Liver (tissue), 9 donors: ENCODE data around the gene PGLYRP2. TPM values are rescaled to one million over a fixed set of nuclear protein-coding genes. Genes with fewer than 3 reads are reported as not detected.

Experiments
- DNase-seq: peaks from one replicate; pipeline ENCODE4 v3.0.0-alpha.2; 2017; ENCODE audit warnings: low spot score
- H3K27ac ChIP-seq, 2 donors: one replicate each; pipeline ENCODE4 v1.7.0; 2013; ENCODE audit warnings: inconsistent platforms in 2 of 2, low read length in 2 of 2, control low read depth in 1 of 2, low read depth in 1 of 2, mild to moderate bottlenecking in 1 of 2
- H3K27me3 ChIP-seq, 4 donors: one replicate each; pipeline versions ENCODE4 v1.6.1 to v1.7.0; 2013; ENCODE audit warnings: low read length in 3 of 4, inconsistent platforms in 1 of 4, mild to moderate bottlenecking in 1 of 4, moderate library complexity in 1 of 4; ENCODE audit not compliant: control insufficient read depth in 4 of 4, insufficient read depth in 4 of 4
- H3K36me3 ChIP-seq, 4 donors: one replicate each; pipeline versions ENCODE4 v1.6.1 to v1.7.0; 2013; ENCODE audit warnings: low read length in 3 of 4, mild to moderate bottlenecking in 3 of 4, low read depth in 1 of 4, moderate library complexity in 1 of 4; ENCODE audit not compliant: control insufficient read depth in 4 of 4, insufficient read depth in 3 of 4
- H3K4me1 ChIP-seq, 4 donors: one replicate each; pipeline versions ENCODE4 v1.6.1 to v1.7.0; 2013; ENCODE audit warnings: low read length in 3 of 4, mild to moderate bottlenecking in 3 of 4, moderate library complexity in 1 of 4; ENCODE audit not compliant: control insufficient read depth in 4 of 4, insufficient read depth in 4 of 4
- H3K4me3 ChIP-seq, 3 donors: one replicate each; pipeline versions ENCODE4 v1.6.1 to v1.7.0; 2013; ENCODE audit warnings: low read length in 3 of 3, control low read depth in 1 of 3, low read depth in 1 of 3, mild to moderate bottlenecking in 1 of 3
- H3K9ac ChIP-seq, 2 donors: one replicate each; pipeline ENCODE4 v1.7.0; 2013; ENCODE audit warnings: low read length in 2 of 2, mild to moderate bottlenecking in 2 of 2, moderate library complexity in 2 of 2, control low read depth in 1 of 2, low read depth in 1 of 2
- H3K9me3 ChIP-seq, 4 donors: one replicate each; pipeline versions ENCODE4 v1.6.1 to v1.7.0; 2013; ENCODE audit warnings: low read length in 3 of 4; ENCODE audit not compliant: control insufficient read depth in 4 of 4
- EGR1 ChIP-seq, 2 donors: IDR thresholded peaks; 2 replicates each; pipeline ENCODE4 v1.6.1; 2016 to 2018; ENCODE audit warnings: antibody characterized with exemption in 2 of 2, low read depth in 2 of 2
- FOXA1 ChIP-seq: IDR thresholded peaks from 2 replicates; pipeline ENCODE4 v1.6.1; 2016; ENCODE audit warnings: antibody characterized with exemption
- FOXA2 ChIP-seq: IDR thresholded peaks from 2 replicates; pipeline ENCODE4 v1.6.1; 2016; ENCODE audit warnings: antibody characterized with exemption
- GABPA ChIP-seq, 2 donors: IDR thresholded peaks in 1 of 2; conservative IDR thresholded peaks in 1 of 2; 2 replicates each; pipeline ENCODE4 v1.6.1; 2016; ENCODE audit warnings: antibody characterized with exemption in 2 of 2, mild to moderate bottlenecking in 1 of 2, moderate library complexity in 1 of 2
- HNF4A ChIP-seq, 2 donors: conservative IDR thresholded peaks; 2 replicates each; pipeline ENCODE4 v1.6.1; 2016; ENCODE audit warnings: antibody characterized with exemption in 2 of 2, mild to moderate bottlenecking in 2 of 2
- HNF4G ChIP-seq: IDR thresholded peaks from 2 replicates; pipeline ENCODE4 v1.6.1; 2016; ENCODE audit warnings: antibody characterized with exemption
- JUND ChIP-seq, 2 donors: IDR thresholded peaks; 2 replicates each; pipeline ENCODE4 v1.6.1; 2016; ENCODE audit warnings: antibody characterized with exemption in 2 of 2
- NR2F2 ChIP-seq: IDR thresholded peaks from 2 replicates; pipeline ENCODE4 v1.6.1; 2016; ENCODE audit warnings: antibody characterized with exemption
- RAD21 ChIP-seq, 2 donors: IDR thresholded peaks; 2 replicates each; pipeline ENCODE4 v1.6.1; 2016; ENCODE audit warnings: antibody characterized with exemption in 2 of 2, mild to moderate bottlenecking in 2 of 2
- RXRA ChIP-seq, 2 donors: IDR thresholded peaks; 2 replicates each; pipeline ENCODE4 v1.6.1; 2017 to 2018; ENCODE audit warnings: antibody characterized with exemption in 2 of 2, mild to moderate bottlenecking in 1 of 2
- SP1 ChIP-seq: IDR thresholded peaks from 2 replicates; pipeline ENCODE4 v1.6.1; 2018; ENCODE audit warnings: antibody characterized with exemption, mild to moderate bottlenecking
- TAF1 ChIP-seq: conservative IDR thresholded peaks from 2 replicates; pipeline ENCODE4 v1.6.1; 2016; ENCODE audit warnings: antibody characterized with exemption, mild to moderate bottlenecking
- YY1 ChIP-seq: IDR thresholded peaks from 2 replicates; pipeline ENCODE4 v1.6.1; 2016; ENCODE audit warnings: antibody characterized with exemption, mild to moderate bottlenecking
- WGBS: extraction: QIAGEN DNeasy Blood & Tissue Kit; methylation state at CpG from one replicate; pipeline ENCODE4 v1.1.7; 2013; 5-methylcytosine and 5-hydroxymethylcytosine counted together
- polyA plus RNA-seq, 2 donors: library from polyadenylated mRNA; stranded (reverse) in 1 of 2; unstranded in 1 of 2; fragments of 200-250 nt in 1 of 2; fragments of >200 nt in 1 of 2; fragmentation: Nextera tagmentation in 1 of 2; extraction: Ambion mirVana in 1 of 2; gene quantifications; one replicate each; pipeline versions ENCODE4 v1.2.1 to v1.2.3, GENCODE V29; 2013 to 2015
- total RNA-seq, 2 donors: library from RNA; depleted of rRNA; stranded (reverse); fragments of >200 nt; gene quantifications; one replicate each; pipeline ENCODE4 v1.2.3, GENCODE V29; 2014
- TF ChIP-seq, protein P1 (sequence below): IDR thresholded peaks from 2 replicates; pipeline ENCODE4 v1.6.1; 2016; ENCODE audit warnings: antibody characterized with exemption
- TF ChIP-seq, protein P2 (sequence below): fragments of 150-350 bp; IDR thresholded peaks from 2 replicates; pipeline ENCODE4 v1.5.1; 2017; ENCODE audit warnings: improper control_type of control experiment, low read depth, low read length; ENCODE audit not compliant: missing input control
- TF ChIP-seq, protein P3 (sequence below): IDR thresholded peaks from 2 replicates; pipeline ENCODE4 v1.6.1; 2016; ENCODE audit warnings: antibody characterized with exemption
- TF ChIP-seq, protein P4 (sequence below): IDR thresholded peaks from 2 replicates; pipeline ENCODE4 v1.6.1; 2016; ENCODE audit warnings: antibody characterized with exemption, mild to moderate bottlenecking
- donor health status: healthy.
- donor health status: healthy.
- donor health status: healthy.
- donor health status: healthy.
- donor health status: healthy.

The PGLYRP2 gene
- total and polyA plus RNA-seq, 4 donors = 9.9 to 134 (median 92.4) TPM

DNA sequence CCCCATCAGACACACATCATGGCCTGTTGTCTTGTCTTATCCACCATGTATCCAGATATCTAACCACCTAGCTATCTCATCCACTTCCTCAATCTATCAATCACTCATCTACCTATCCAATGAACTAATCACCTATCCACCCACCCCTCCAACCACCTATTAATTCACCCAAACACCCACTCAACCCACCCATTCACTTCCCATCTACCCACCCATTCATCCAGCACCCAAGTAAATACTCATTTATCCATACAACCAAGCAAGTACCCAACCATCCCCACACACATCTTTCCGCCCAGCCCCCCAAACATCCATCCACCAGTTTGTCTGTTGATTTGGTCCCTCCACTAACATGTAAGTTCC is 28.8 kb downstream of the PGLYRP2 start:
- no peak overlapping the region for H3K9ac ChIP-seq
- H3K36me3 ChIP-seq = no peaks in the 10 kb centered on the region
- H3K4me3 ChIP-seq = no peak overlapping the region
- H3K4me1 ChIP-seq = peaks cover 11 to 41% (median 34%) of the 10 kb centered on the region in 4 donors
- H3K9me3 ChIP-seq = no peaks in the 10 kb centered on the region
- 97% methylated on average over 1 of the region's 1 CpG for WGBS
- H3K27ac ChIP-seq = peak overlapping the region in 1 of 2 donors; percentile 53
- TF ChIP-seq, protein P1, sequence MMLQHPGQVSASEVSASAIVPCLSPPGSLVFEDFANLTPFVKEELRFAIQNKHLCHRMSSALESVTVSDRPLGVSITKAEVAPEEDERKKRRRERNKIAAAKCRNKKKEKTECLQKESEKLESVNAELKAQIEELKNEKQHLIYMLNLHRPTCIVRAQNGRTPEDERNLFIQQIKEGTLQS = no peak
- TF ChIP-seq, protein P2, sequence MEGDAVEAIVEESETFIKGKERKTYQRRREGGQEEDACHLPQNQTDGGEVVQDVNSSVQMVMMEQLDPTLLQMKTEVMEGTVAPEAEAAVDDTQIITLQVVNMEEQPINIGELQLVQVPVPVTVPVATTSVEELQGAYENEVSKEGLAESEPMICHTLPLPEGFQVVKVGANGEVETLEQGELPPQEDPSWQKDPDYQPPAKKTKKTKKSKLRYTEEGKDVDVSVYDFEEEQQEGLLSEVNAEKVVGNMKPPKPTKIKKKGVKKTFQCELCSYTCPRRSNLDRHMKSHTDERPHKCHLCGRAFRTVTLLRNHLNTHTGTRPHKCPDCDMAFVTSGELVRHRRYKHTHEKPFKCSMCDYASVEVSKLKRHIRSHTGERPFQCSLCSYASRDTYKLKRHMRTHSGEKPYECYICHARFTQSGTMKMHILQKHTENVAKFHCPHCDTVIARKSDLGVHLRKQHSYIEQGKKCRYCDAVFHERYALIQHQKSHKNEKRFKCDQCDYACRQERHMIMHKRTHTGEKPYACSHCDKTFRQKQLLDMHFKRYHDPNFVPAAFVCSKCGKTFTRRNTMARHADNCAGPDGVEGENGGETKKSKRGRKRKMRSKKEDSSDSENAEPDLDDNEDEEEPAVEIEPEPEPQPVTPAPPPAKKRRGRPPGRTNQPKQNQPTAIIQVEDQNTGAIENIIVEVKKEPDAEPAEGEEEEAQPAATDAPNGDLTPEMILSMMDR = no peak
- TF ChIP-seq YY1 (no peak), TAF1 (no peak), FOXA2 (no peak), HNF4G (no peak), FOXA1 (no peak), NR2F2 (no peak), RXRA (IDR thresholded peaks at IDR 0.05) (no peak), JUND (IDR thresholded peaks at IDR 0.05) (no peak), HNF4A (conservative IDR thresholded peaks at IDR 0.05) (no peak), EGR1 (IDR thresholded peaks at IDR 0.05; ENCODE audit: low read depth in 2 of 2) (no peak), GABPA (IDR thresholded peaks at IDR 0.05 in 1 of 2, conservative IDR thresholded peaks at IDR 0.05 in 1 of 2) (no peak), SP1 (no peak), RAD21 (IDR thresholded peaks at IDR 0.05) (no peak)
- TF ChIP-seq, protein P3, sequence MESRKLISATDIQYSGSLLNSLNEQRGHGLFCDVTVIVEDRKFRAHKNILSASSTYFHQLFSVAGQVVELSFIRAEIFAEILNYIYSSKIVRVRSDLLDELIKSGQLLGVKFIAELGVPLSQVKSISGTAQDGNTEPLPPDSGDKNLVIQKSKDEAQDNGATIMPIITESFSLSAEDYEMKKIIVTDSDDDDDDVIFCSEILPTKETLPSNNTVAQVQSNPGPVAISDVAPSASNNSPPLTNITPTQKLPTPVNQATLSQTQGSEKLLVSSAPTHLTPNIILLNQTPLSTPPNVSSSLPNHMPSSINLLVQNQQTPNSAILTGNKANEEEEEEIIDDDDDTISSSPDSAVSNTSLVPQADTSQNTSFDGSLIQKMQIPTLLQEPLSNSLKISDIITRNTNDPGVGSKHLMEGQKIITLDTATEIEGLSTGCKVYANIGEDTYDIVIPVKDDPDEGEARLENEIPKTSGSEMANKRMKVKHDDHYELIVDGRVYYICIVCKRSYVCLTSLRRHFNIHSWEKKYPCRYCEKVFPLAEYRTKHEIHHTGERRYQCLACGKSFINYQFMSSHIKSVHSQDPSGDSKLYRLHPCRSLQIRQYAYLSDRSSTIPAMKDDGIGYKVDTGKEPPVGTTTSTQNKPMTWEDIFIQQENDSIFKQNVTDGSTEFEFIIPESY = no peak
- TF ChIP-seq, protein P4, sequence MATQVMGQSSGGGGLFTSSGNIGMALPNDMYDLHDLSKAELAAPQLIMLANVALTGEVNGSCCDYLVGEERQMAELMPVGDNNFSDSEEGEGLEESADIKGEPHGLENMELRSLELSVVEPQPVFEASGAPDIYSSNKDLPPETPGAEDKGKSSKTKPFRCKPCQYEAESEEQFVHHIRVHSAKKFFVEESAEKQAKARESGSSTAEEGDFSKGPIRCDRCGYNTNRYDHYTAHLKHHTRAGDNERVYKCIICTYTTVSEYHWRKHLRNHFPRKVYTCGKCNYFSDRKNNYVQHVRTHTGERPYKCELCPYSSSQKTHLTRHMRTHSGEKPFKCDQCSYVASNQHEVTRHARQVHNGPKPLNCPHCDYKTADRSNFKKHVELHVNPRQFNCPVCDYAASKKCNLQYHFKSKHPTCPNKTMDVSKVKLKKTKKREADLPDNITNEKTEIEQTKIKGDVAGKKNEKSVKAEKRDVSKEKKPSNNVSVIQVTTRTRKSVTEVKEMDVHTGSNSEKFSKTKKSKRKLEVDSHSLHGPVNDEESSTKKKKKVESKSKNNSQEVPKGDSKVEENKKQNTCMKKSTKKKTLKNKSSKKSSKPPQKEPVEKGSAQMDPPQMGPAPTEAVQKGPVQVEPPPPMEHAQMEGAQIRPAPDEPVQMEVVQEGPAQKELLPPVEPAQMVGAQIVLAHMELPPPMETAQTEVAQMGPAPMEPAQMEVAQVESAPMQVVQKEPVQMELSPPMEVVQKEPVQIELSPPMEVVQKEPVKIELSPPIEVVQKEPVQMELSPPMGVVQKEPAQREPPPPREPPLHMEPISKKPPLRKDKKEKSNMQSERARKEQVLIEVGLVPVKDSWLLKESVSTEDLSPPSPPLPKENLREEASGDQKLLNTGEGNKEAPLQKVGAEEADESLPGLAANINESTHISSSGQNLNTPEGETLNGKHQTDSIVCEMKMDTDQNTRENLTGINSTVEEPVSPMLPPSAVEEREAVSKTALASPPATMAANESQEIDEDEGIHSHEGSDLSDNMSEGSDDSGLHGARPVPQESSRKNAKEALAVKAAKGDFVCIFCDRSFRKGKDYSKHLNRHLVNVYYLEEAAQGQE = no peak
- DNase-seq = no peak
- H3K27me3 ChIP-seq = no peaks in the 10 kb centered on the region
